GM12878 (cell line): ENCODE results near the gene AIG1. TPM values are rescaled to one million over a fixed set of nuclear protein-coding genes. Genes with fewer than 3 reads are reported as not detected.

Experiments
- ATAC-seq: fragments of 200-7000 bp; cut with Tn5 transposase; 3 replicates; pipeline ENCODE4 v1.9.1; 2020; ENCODE audit warnings: mild to moderate bottlenecking, moderate library complexity
- BruUV-seq: library from RNA; stranded (reverse); fragments of 400-500 nt; replicated peaks from 2 replicates; lab custom pipeline; 2021; lab: Mats Ljungman, UMichigan
- CTCF ChIA-PET: fragments of 300-600 bp; sonication (Branson Sonifier 250); formaldehyde crosslinking; extraction: SDS; loops from one replicate; lab custom pipeline; 2021; ENCODE audit warnings: inconsistent platforms; lab: Yijun Ruan, JAX
- POLR2A ChIA-PET: fragments of 350-600 bp; formaldehyde crosslinking; extraction: SDS; loops from one replicate; lab custom pipeline; 2021; ENCODE audit warnings: inconsistent platforms; lab: Charles Lee
- RAD21 ChIA-PET: fragments of 300-600 bp; sonication (Branson Sonifier 250); formaldehyde crosslinking; loops from one replicate; lab custom pipeline; 2023; ENCODE audit warnings: antibody characterized with exemption; ENCODE audit not compliant: unreplicated experiment; lab: Charles Lee
- SMC1A ChIA-PET: fragments of 300-600 bp; sonication (Branson Sonifier 250); formaldehyde crosslinking; loops from one replicate; lab custom pipeline; 2023; ENCODE audit not compliant: unreplicated experiment, uncharacterized antibody; lab: Charles Lee
- DNase-seq: peaks from one replicate; pipeline ENCODE4 v3.0.0-alpha.2; 2011; ENCODE audit warnings: low read depth, low spot score
- FAIRE-seq: peaks from 3 replicates; lab custom pipeline; 2011; peaks lifted over from hg19 to GRCh38; lab: Jason Lieb, UNC
- H2AFZ ChIP-seq: 2 replicates; pipeline ENCODE4 v1.6.0; 2011; ENCODE audit warnings: low read depth, low read length, control low read depth; ENCODE audit not compliant: control insufficient read depth
- H3K27ac ChIP-seq: 2 replicates; pipeline ENCODE4 v1.5.1; 2011; ENCODE audit warnings: control low read depth; ENCODE audit not compliant: control insufficient read depth, insufficient read depth
- H3K27me3 ChIP-seq, 2 experiments: replicated peaks in 1 of 2; 2 replicates each; pipeline versions ENCODE4 v1.6.0 to v1.6.1; 2011; ENCODE audit warnings: low read length in 1 of 2; ENCODE audit not compliant: control insufficient read depth in 2 of 2, insufficient read depth in 2 of 2
- H3K36me3 ChIP-seq, 2 experiments: 2 replicates each; pipeline ENCODE4 v1.5.1; 2011; ENCODE audit warnings: low read length in 1 of 2; ENCODE audit not compliant: control insufficient read depth in 2 of 2, insufficient read depth in 2 of 2
- H3K4me1 ChIP-seq: 2 replicates; pipeline ENCODE4 v1.6.1; 2011; ENCODE audit warnings: mild to moderate bottlenecking, low read length, moderate library complexity, mixed read lengths; ENCODE audit not compliant: control insufficient read depth, insufficient read depth
- H3K4me2 ChIP-seq: 2 replicates; pipeline ENCODE4 v1.6.0; 2011; ENCODE audit warnings: control low read depth; ENCODE audit not compliant: control insufficient read depth, insufficient read depth
- H3K4me3 ChIP-seq: fragments of 200-600 bp; sonication (generic); 2 replicates; pipeline ENCODE4 v1.5.1; 2016
- H3K79me2 ChIP-seq: 2 replicates; pipeline ENCODE4 v1.6.0; 2011; ENCODE audit warnings: low read length; ENCODE audit not compliant: control insufficient read depth, insufficient read depth
- H3K9ac ChIP-seq: 2 replicates; pipeline ENCODE4 v1.8.0; 2011; ENCODE audit warnings: low read length, control low read depth, mixed read lengths; ENCODE audit not compliant: control insufficient read depth, insufficient read depth
- H3K9me3 ChIP-seq: replicated peaks from 3 replicates; pipeline ENCODE4 v1.5.1; 2011; ENCODE audit warnings: mild to moderate bottlenecking, low read length; ENCODE audit not compliant: control insufficient read depth, insufficient read depth
- H4K20me1 ChIP-seq: 2 replicates; pipeline ENCODE4 v1.6.0; 2011; ENCODE audit not compliant: control insufficient read depth, insufficient read depth
- ESRRA ChIP-seq: IDR thresholded peaks from 2 replicates; pipeline ENCODE4 v1.6.1; 2012; ENCODE audit warnings: mild to moderate bottlenecking, low read length, improper control_type of control experiment
- IKZF1 ChIP-seq: fragments of 450-650 bp; conservative IDR thresholded peaks from 2 replicates; pipeline ENCODE4 v1.6.1; 2017; ENCODE audit warnings: antibody characterized with exemption, mild to moderate bottlenecking
- IKZF2 ChIP-seq, 2 experiments: fragments of 450-650 bp; IDR thresholded peaks; 2 replicates each; pipeline ENCODE4 v1.6.1; 2017; ENCODE audit warnings: mild to moderate bottlenecking in 2 of 2, moderate library complexity in 2 of 2
- JUND ChIP-seq: IDR thresholded peaks from 2 replicates; pipeline ENCODE4 v1.6.1; 2012; ENCODE audit warnings: low read depth, mild to moderate bottlenecking, low read length, improper control_type of control experiment, moderate library complexity
- MAX ChIP-seq: IDR thresholded peaks from 2 replicates; pipeline ENCODE4 v1.6.1; 2012; ENCODE audit warnings: low read depth, low read length, improper control_type of control experiment
- MTA3 ChIP-seq: IDR thresholded peaks from 2 replicates; pipeline ENCODE4 v1.6.1; 2012; ENCODE audit warnings: low read length, inconsistent platforms, borderline replicate concordance
- NKRF ChIP-seq: fragments of 450-650 bp; conservative IDR thresholded peaks from 2 replicates; pipeline ENCODE4 v1.6.1; 2017; ENCODE audit warnings: mild to moderate bottlenecking, moderate library complexity
- NRF1 ChIP-seq: conservative IDR thresholded peaks from 2 replicates; pipeline ENCODE4 v1.6.1; 2011; ENCODE audit warnings: mild to moderate bottlenecking, low read depth, low read length, improper control_type of control experiment
- PBX3 ChIP-seq: IDR thresholded peaks from 2 replicates; pipeline ENCODE4 v1.6.1; 2011; ENCODE audit warnings: mild to moderate bottlenecking, low read depth, low read length, moderate library complexity; ENCODE audit not compliant: insufficient replicate concordance
- SUPT20H ChIP-seq: IDR thresholded peaks from 2 replicates; pipeline ENCODE4 v1.6.1; 2011; ENCODE audit warnings: low read depth, mild to moderate bottlenecking, low read length, moderate library complexity, borderline replicate concordance; ENCODE audit not compliant: control insufficient read depth
- ZNF24 ChIP-seq: fragments of 450-650 bp; IDR thresholded peaks from 2 replicates; pipeline ENCODE4 v1.6.1; 2017; ENCODE audit warnings: antibody characterized with exemption, mild to moderate bottlenecking
- in situ Hi-C: fragments of 300-500 bp; cut with MboI; formaldehyde crosslinking; loops from 9 replicates; pipeline ENCODE4 v1.14.3; 2018; ENCODE audit warnings: mixed read lengths
- intact Hi-C: fragments of 100-400 bp; cut with micrococcal nuclease; formaldehyde crosslinking; loops from one replicate; pipeline ENCODE4 v1.14.2; 2022; ENCODE audit not compliant: unreplicated experiment
- polyA plus RNA-seq, 11 experiments: library from polyadenylated mRNA; depleted of rRNA in 4 of 11; unstranded in 6 of 11; stranded (reverse) in 5 of 11; fragments of >200 nt; fragmentation: Nextera tagmentation in 4 of 11; fragmentation: Illumina TruSeq in 1 of 11; extraction: Ambion mirVana in 4 of 11; extraction: Trizol in 1 of 11; gene quantifications; 1 replicate in 1 of 11; 2 replicates in 10 of 11; pipeline versions ENCODE4 v1.2.1 to v1.2.3, GENCODE V29; 2011 to 2016; ENCODE audit warnings: inconsistent platforms in 2 of 11, missing spikeins in 2 of 11, low read depth in 1 of 11
- total RNA-seq, 4 experiments: library from RNA; depleted of rRNA in 3 of 4; stranded (reverse); fragments of >200 nt in 3 of 4; fragmentation: Illumina TruSeq in 1 of 4; extraction: Trizol in 1 of 4; gene quantifications; 2 replicates each; pipeline versions ENCODE4 v1.2.1 to v1.2.3, GENCODE V29; 2013 to 2021

The AIG1 gene
- total and polyA plus RNA-seq, 10 of the 15 experiments (the other 5 are each of a cell fraction or from before 2014, with no cell fraction given): 27.0 to 74.5 (median 36.4) TPM

- Histone ChIP-seq H4K20me1 (no peaks in the 10 kb centered on the region), H3K4me2 (no peak overlapping the region), H3K4me3 (no peak overlapping the region), H3K79me2 (no peaks in the 10 kb centered on the region), H3K36me3 (no peaks in the 10 kb centered on the region), H3K27me3 (no peaks in the 10 kb centered on the region), H3K27ac (no peak overlapping the region), H2AFZ (no peak overlapping the region), H3K4me1 (no peaks in the 10 kb centered on the region), H3K9ac (no peak overlapping the region), H3K9me3 (no peaks in the 10 kb centered on the region)
- no TSS peak for BruUV-seq
- FAIRE-seq (no peak), ATAC-seq (no peak), DNase-seq (no peak)
- TF ChIP-seq ESRRA (no peak), MAX (no peak), PBX3 (no peak), SUPT20H (no peak), NRF1 (no peak), JUND (no peak), ZNF24 (no peak), IKZF2 (IDR thresholded peaks at IDR 0.05) (no peak), MTA3 (no peak), IKZF1 (no peak), NKRF (no peak)
- intact Hi-C loops (no loop called here), in situ Hi-C loops (no loop called here)
- ChIA-PET RAD21 (no interaction called here), CTCF (no interaction called here), POLR2A (no interaction called here), SMC1A (no interaction called here)
Observed at GRCh38 chr6:143346004-143346403, 285.3 kb downstream of the AIG1 start.
